Activated naive CD4-positive, alpha-beta T cell treated with anti-CD3 and anti-CD28 coated beads, Interleukin-2, amount 50 U/mL, for 72 hours (primary cell): ENCODE data around the gene KIF16B. TPM values are rescaled to one million over a fixed set of nuclear protein-coding genes. Genes with fewer than 3 reads are reported as not detected.
"Not testable (repeated sequence)": the region's sequence is repeated elsewhere in the genome, so short reads cannot be mapped to it uniquely, and the experiment has no call there.

Experiments used
- ATAC-seq, 2 donors: fragments of 150-1000 bp; cut with Tn5 transposase; 2 replicates each; pipeline ENCODE4 v1.10.0; 2021; ENCODE audit warnings: mild to moderate bottlenecking in 2 of 2, moderate library complexity in 2 of 2
- DNase-seq, 2 donors: peaks; one replicate each; pipeline ENCODE4 v3.0.0; 2021 to 2022; ENCODE audit warnings: low spot score in 2 of 2
- H3K27ac Mint-ChIP-seq, 2 donors: one replicate each; pipeline ENCODE4 v1.8.0; 2022; ENCODE audit warnings: mild to moderate bottlenecking in 2 of 2, mixed read lengths in 2 of 2
- H3K36me3 Mint-ChIP-seq, 2 donors: one replicate each; pipeline ENCODE4 v1.8.0; 2022; ENCODE audit warnings: mixed read lengths in 2 of 2
- H3K9me3 Mint-ChIP-seq, 2 donors: one replicate each; pipeline ENCODE4 v1.8.0; 2022; ENCODE audit warnings: mixed read lengths in 2 of 2
- total RNA-seq, 2 donors: library from RNA; stranded (reverse); gene quantifications; one replicate each; pipeline ENCODE4 v1.2.3, GENCODE V29; 2022

Gene KIF16B
- total RNA-seq, 2 donors from 2014 or later = 8.3 to 8.9 TPM

- DNase-seq (no peak), ATAC-seq (no peak)
- Mint-ChIP-seq H3K9me3 (peaks cover 6 to 9% of the 10 kb centered on the region in 2 donors), H3K36me3 (peaks cover 17 to 23% of the 10 kb centered on the region in 2 donors), H3K27ac (no peak overlapping the region)
Measured at GRCh38 chr20:16444057-16444777, 129.0 kb downstream of the KIF16B start.

GRCh38 chr20:16441546-16442164 lies 131.6 kb downstream of the KIF16B start:
- no peak for ATAC-seq
- Mint-ChIP-seq H3K36me3 (peaks cover 15 to 27% of the 10 kb centered on the region in 2 donors), H3K27ac (no peak overlapping the region), H3K9me3 (peaks cover 12 to 13% of the 10 kb centered on the region in 2 donors)
- DNase-seq = no peak

DNA sequence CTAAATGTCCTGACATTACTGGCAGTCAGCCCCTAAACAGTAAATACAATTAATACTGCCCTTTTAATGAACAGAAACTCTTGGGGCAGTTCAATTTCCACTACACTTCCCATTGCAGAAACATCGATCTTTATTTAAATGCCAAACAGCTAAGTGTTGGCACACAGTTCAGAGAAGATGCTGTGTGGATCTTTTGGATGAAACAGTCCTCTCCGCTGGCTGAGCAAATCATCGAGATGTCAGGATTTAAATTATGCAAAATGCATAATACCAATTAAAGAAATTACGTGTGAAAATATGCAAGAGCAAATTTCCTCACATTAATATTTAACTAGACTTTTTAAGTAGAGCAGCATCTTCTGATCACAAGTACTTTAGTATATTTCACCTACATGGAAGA lies 132.6 kb downstream of the KIF16B start:
- Mint-ChIP-seq H3K36me3 (peaks cover 15 to 27% of the 10 kb centered on the region in 2 donors), H3K27ac (no peak overlapping the region), H3K9me3 (peaks cover 12 to 13% of the 10 kb centered on the region in 2 donors)
- DNase-seq = no peak
- no peak for ATAC-seq

- not testable (repeated sequence) for H3K27ac Mint-ChIP-seq, ATAC-seq
- H3K9me3 Mint-ChIP-seq = peaks cover 12 to 13% of the 10 kb centered on the region in 2 donors
Measured at GRCh38 chr20:16439540-16439939, 133.7 kb downstream of the KIF16B start.

GRCh38 chr20:16438100-16438499 lies 135.1 kb downstream of the KIF16B start:
- H3K9me3 Mint-ChIP-seq = peaks cover 12 to 13% of the 10 kb centered on the region in 2 donors
- no peak for ATAC-seq
- DNase-seq = no peak
- H3K27ac Mint-ChIP-seq = no peak overlapping the region
- peaks cover 15 to 27% of the 10 kb centered on the region in 2 donors for H3K36me3 Mint-ChIP-seq

More at GRCh38 chr20:16439540-16439939, 133.7 kb downstream of the KIF16B start:
- not testable (repeated sequence) for DNase-seq
- peaks cover 15 to 27% of the 10 kb centered on the region in 2 donors for H3K36me3 Mint-ChIP-seq

DNA sequence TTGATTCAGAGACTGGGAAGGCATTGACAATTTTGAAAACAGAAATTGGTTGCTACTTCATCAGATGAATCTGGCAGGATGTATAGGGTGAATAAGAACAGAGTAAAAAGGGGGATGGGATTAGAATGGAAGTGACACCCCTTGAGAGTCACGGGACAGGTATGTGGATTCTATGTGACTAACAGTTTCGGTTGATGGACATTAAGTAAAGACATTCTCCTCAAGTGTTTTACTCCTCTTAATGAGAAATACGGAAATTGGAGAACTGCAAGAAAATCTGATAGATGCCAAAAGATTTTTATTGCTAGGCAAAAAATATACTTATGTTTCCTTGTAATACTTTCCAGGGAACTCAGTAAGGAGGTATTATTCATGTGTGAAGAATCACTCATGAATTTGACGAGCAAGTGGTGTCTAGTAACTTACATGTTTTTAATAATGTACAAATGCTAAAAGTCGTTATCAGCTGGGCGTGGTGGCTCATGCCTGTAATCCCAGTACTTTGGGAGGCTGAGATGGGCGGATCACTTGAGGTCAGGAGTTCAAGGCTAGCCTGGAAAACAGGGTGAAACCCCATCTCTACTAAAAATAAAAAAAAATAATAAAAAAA lies 135.8 kb downstream of the KIF16B start:
- DNase-seq (no peak), ATAC-seq (no peak)
- H3K9me3 Mint-ChIP-seq = peaks cover 12 to 13% of the 10 kb centered on the region in 2 donors
- peaks cover 15 to 27% of the 10 kb centered on the region in 2 donors for H3K36me3 Mint-ChIP-seq
- H3K27ac Mint-ChIP-seq = no peak overlapping the region

DNA sequence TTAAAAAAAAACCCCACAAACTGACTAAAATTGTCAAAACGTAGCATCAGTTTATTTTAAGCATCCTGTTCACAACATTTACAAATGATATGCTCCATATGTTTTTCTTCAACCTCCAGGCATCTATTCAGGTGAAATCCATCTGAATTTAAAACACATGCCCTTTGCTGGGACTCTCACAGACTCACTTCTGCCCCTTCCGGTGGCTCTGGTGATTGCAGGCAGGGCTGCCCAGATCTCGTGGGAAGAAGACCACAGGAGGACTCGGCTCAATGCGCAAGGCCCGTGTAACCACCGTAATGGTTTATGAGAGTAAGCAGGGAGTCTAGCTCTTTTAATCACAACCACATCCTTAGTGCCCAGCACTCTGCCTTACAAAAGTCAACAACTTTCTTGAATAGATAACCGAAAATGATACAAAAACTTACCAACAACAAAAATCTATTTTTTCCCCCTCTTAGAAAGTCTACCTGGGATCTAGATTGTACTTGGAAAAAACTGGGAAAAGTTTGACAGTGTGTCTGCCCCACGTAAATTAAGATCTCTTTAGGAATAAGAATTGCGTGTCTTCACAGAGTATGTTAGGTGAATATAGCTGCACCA lies 139.1 kb downstream of the KIF16B start:
- Mint-ChIP-seq H3K27ac (no peak overlapping the region), H3K36me3 (peaks cover 3 to 12% of the 10 kb centered on the region in 2 donors), H3K9me3 (peaks cover 3 to 7% of the 10 kb centered on the region in 2 donors)
- ATAC-seq = no peak
- peak in 1 of 2 donors; percentile 60 for DNase-seq

DNA sequence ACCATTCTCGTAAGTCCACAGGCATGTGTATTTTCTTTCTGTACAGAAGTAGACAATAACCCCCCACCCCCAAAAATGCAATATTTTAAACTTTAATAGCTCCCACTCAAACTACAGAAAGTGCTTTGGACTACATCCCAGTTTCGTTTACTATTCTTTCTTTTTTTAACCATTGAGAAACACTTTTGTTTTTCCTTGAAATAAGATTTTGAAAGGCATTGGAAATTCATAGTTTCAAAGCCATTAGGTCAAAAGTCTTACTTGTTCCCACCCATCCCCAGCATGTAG lies 140.0 kb downstream of the KIF16B start:
- DNase-seq (no peak), ATAC-seq (no peak)
- no peaks in the 10 kb centered on the region for H3K9me3 Mint-ChIP-seq
- no peak overlapping the region for H3K27ac Mint-ChIP-seq
- H3K36me3 Mint-ChIP-seq = peaks cover 0 to 7% of the 10 kb centered on the region in 2 donors

DNA sequence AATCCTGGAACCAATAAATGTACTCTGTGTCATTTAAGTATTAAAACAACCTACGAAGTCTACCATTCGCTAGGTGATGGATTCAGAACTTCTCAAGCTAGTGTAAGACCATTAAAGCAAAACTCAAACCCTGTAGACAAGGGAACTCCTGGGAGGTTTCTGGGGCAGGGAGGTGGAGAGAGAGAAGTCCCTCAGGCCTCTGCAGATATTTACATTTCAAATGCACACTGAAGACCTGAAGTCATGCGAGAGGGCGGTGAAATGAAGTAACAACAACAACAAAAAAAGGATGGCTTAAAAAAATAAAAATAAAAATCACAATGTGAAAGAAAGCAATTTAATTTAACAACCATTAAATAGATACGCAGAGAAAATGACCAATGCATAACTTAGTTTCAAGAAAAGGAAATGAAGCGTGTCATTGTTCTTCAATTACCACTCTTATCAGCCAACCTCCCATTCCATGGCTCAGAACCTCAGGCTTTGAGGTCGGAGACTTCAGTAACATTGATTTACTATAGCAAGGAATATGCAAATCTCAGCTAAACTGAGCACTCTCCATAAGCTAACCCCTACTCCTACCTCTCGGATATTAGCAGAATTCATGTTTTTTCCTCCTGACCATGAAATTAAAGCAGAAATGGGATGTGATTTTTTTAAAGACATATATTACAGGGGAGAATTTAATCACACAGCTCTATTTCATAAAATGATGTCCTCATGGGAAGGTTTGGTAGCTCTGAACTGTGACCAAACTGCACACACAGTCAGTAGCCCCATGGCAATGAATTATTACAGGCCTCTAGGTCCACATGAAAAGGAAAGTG lies 140.6 kb downstream of the KIF16B start:
- Mint-ChIP-seq H3K27ac (no peak overlapping the region), H3K9me3 (no peaks in the 10 kb centered on the region), H3K36me3 (peaks cover 0 to 10% of the 10 kb centered on the region in 2 donors)
- no peak for ATAC-seq
- no peak for DNase-seq

DNA sequence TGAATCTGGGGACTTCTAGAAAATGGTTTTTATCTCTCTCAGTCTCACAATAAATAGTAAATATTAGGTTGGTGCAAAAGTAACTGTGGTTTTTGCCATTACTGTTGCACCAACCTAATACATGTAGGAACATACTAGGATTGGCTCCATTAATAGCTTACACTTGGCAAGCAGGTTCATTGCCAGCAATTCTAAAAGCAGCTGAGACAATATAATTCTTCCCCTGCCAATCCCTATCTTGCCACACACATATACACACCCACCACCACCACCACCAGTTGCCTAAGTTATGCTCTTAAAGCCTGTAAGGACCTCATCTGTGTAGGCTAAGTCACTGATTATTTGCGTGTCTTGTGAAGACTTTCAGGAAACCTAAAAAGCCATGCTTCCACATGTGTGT lies 145.1 kb downstream of the KIF16B start:
- Mint-ChIP-seq H3K36me3 (peaks cover 24 to 43% of the 10 kb centered on the region in 2 donors), H3K9me3 (no peaks in the 10 kb centered on the region), H3K27ac (no peak overlapping the region)
- ATAC-seq (no peak), DNase-seq (no peak)

DNA sequence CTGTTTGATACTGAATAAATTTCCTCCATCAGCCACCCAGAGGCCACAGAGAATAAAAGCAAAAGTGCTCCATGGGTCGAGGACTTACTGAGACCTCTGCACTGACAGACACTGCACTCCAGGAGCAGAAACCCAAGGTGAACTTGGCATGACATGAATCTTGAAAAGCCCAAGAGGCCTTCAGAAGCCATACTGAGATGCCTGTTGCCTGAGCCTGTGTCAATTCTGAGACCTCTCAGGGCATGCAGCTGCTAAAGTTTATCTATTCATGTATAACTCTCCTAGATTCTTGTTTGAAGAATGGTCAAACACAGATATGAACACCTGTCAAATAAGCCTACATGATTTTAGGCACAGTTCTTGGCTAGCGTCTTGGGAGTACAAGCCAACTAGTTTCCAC lies 145.7 kb downstream of the KIF16B start:
- no peak for ATAC-seq
- Mint-ChIP-seq H3K27ac (no peak overlapping the region), H3K9me3 (no peaks in the 10 kb centered on the region), H3K36me3 (peaks cover 24 to 43% of the 10 kb centered on the region in 2 donors)
- no peak for DNase-seq

DNA sequence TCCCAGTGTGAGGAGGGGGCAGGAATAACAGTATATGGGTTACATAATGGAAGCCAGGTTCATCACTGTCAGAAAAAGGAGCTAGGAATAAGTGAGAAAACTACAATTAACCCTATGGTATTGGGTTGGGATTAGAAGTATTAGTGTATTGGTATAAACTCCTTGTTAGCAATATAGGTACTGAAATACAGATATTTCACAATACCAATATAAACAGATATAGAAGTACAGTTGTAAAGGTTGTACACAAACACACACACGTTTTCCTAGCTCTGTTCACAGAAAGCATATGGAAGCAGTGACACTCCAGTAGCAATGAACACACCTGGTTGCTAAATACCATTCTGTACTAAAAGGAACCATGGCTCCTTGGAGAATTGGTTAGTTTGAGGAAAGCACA lies 148.5 kb downstream of the KIF16B start:
- DNase-seq (no peak), ATAC-seq (no peak)
- no peaks in the 10 kb centered on the region for H3K9me3 Mint-ChIP-seq
- peaks cover 24 to 37% of the 10 kb centered on the region in 2 donors for H3K36me3 Mint-ChIP-seq
- H3K27ac Mint-ChIP-seq = no peak overlapping the region

GRCh38 chr20:16423311-16424212 lies 149.7 kb downstream of the KIF16B start:
- Mint-ChIP-seq H3K36me3 (peaks cover 24 to 37% of the 10 kb centered on the region in 2 donors), H3K27ac (peak overlapping the region in 1 of 2 donors; percentile 41), H3K9me3 (no peaks in the 10 kb centered on the region)
- ATAC-seq = no peak
- no peak for DNase-seq

DNA sequence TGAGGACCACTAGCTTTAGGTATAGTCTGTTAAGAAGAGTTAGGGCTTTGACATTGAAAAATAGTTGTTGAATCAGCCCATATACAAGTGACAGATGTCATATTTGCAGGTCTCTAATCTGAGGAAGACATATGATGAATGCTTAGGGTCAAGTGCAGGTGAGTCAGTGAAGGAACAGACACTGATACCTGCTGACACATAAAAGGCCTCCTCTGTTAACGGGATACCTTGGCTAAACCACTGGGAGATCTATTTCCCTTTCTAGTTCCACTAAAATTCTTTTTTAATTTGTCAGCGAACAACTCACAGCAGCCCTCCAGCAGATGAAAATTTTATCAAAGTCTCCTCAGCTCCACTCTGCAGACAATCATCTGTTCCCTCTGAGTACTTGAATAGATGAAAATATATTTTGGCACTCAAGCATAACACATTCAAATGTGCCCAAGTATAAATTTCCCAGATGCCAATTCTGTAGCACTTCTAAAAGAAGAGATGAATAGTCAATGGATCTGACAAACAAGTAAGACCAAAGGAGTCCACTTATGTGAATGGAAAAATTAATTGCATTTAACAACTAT lies 154.0 kb downstream of the KIF16B start:
- Mint-ChIP-seq H3K36me3 (peaks cover 4 to 21% of the 10 kb centered on the region in 2 donors), H3K9me3 (no peaks in the 10 kb centered on the region), H3K27ac (no peak overlapping the region)
- DNase-seq (no peak), ATAC-seq (no peak)

DNA sequence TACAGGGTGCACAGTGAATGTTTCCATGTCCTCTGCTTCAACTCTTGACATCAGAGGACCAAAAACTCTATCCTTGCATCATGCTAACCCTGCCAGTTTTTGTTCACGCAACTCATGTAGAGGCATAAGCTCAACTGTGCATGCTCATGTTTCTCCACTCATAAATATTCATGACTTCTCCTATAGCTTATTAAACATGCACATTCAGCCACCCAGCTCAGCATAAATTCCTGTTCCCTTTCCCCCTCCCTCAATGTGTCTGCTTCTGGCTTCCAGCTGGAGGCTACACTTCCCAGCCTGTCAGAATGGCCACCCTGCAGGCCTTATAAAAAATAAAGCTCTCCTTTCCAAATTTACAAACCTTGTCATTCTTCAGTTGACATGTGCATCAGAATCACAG lies 154.6 kb downstream of the KIF16B start:
- no peak for ATAC-seq
- H3K36me3 Mint-ChIP-seq = peaks cover 0 to 15% of the 10 kb centered on the region in 2 donors
- H3K9me3 Mint-ChIP-seq = no peaks in the 10 kb centered on the region
- H3K27ac Mint-ChIP-seq = no peak overlapping the region
- no peak for DNase-seq
